HEK293T (cell line): ENCODE data around the gene ELMOD1.

ENCODE experiments used
- ARNT ChIP-seq: fragments of 450-650 bp; IDR thresholded peaks from 2 replicates; pipeline ENCODE4 v1.6.1; 2017; ENCODE audit warnings: mild to moderate bottlenecking
- BHLHE40 ChIP-seq: fragments of 450-650 bp; IDR thresholded peaks from 2 replicates; pipeline ENCODE4 v1.6.1; 2016; ENCODE audit warnings: mild to moderate bottlenecking, moderate library complexity, borderline replicate concordance
- CTBP1 ChIP-seq: fragments of 450-650 bp; IDR thresholded peaks from 2 replicates; pipeline ENCODE4 v1.6.1; 2016; ENCODE audit warnings: borderline replicate concordance
- FOXA1 ChIP-seq: fragments of 450-650 bp; IDR thresholded peaks from 2 replicates; pipeline ENCODE4 v1.6.1; 2016; ENCODE audit warnings: mild to moderate bottlenecking
- FOXM1 ChIP-seq: fragments of 450-650 bp; IDR thresholded peaks from 2 replicates; pipeline ENCODE4 v1.6.1; 2017; ENCODE audit warnings: mild to moderate bottlenecking, borderline replicate concordance
- HDGF ChIP-seq: fragments of 450-650 bp; IDR thresholded peaks from 2 replicates; pipeline ENCODE4 v1.6.1; 2017; ENCODE audit warnings: antibody characterized with exemption, borderline replicate concordance
- L3MBTL2 ChIP-seq: fragments of 450-650 bp; conservative IDR thresholded peaks from 2 replicates; pipeline ENCODE4 v1.6.1; 2016; ENCODE audit warnings: mild to moderate bottlenecking
- NFRKB ChIP-seq: fragments of 450-650 bp; IDR thresholded peaks from 2 replicates; pipeline ENCODE4 v1.6.1; 2016; ENCODE audit warnings: mild to moderate bottlenecking, moderate library complexity
- PKNOX1 ChIP-seq: fragments of 450-650 bp; IDR thresholded peaks from 2 replicates; pipeline ENCODE4 v1.6.1; 2016
- SP1 ChIP-seq: fragments of 450-650 bp; IDR thresholded peaks from 2 replicates; pipeline ENCODE4 v1.6.1; 2017
- SUZ12 ChIP-seq: fragments of 450-650 bp; IDR thresholded peaks from 2 replicates; pipeline ENCODE4 v1.6.1; 2016; ENCODE audit warnings: mild to moderate bottlenecking
- TARDBP ChIP-seq: fragments of 450-650 bp; IDR thresholded peaks from 2 replicates; pipeline ENCODE4 v1.6.1; 2016
- ZNF384 ChIP-seq: fragments of 450-650 bp; IDR thresholded peaks from 2 replicates; pipeline ENCODE4 v1.6.1; 2016

- TF ChIP-seq FOXM1 (no peak), L3MBTL2 (no peak), CTBP1 (no peak), PKNOX1 (no peak), TARDBP (no peak), NFRKB (no peak), ZNF384 (no peak), FOXA1 (no peak), BHLHE40 (no peak), HDGF (no peak), SP1 (no peak), SUZ12 (no peak), ARNT (no peak)
These were observed 116.9 kb downstream of the ELMOD1 start for GRCh38 chr11:107707807-107708206.
